Mammary epithelial cell (primary cell): ENCODE results near the gene MRPL53.

Source experiments
- CTCF ChIP-seq, 2 donors: IDR thresholded peaks in 1 of 2; conservative IDR thresholded peaks in 1 of 2; 2 replicates each; pipeline ENCODE4 v1.5.1; 2011 to 2012; ENCODE audit warnings: inconsistent platforms in 2 of 2, low read length in 2 of 2, mild to moderate bottlenecking in 2 of 2, control low read depth in 1 of 2, low read depth in 1 of 2; ENCODE audit not compliant: insufficient read depth in 1 of 2; ENCODE audit errors: extremely low read depth in 1 of 2
- EZH2 ChIP-seq: IDR thresholded peaks from 2 replicates; pipeline ENCODE4 v1.6.1; 2012; ENCODE audit warnings: low read length, inconsistent platforms, borderline replicate concordance

- no peak for TF ChIP-seq CTCF (conservative IDR thresholded peaks at IDR 0.05 in 1 of 2, IDR thresholded peaks at IDR 0.05 in 1 of 2; ENCODE audit: extremely low read depth in 1 of 2, insufficient read depth in 1 of 2, low read depth in 1 of 2, low read length in 2 of 2)
- no peak for TF ChIP-seq EZH2
Observed at GRCh38 chr2:74495440-74495839, 23.0 kb upstream of the MRPL53 start.
